Renal pelvis (tissue), 4 donors: ENCODE measurements around the gene FAM20B. TPM values are rescaled to one million over a fixed set of nuclear protein-coding genes. Genes with fewer than 3 reads are reported as not detected.
"Not testable (repeated sequence)": the region's sequence is repeated elsewhere in the genome, so short reads cannot be mapped to it uniquely, and the experiment has no call there.

ENCODE experiments used
- DNase-seq: peaks from one replicate; pipeline ENCODE4 v3.0.0-alpha.2; 2013
- polyA plus RNA-seq, 3 donors: library from polyadenylated mRNA; unstranded; fragments of 120-200 nt; gene quantifications; one replicate each; pipeline ENCODE4 v1.2.1, GENCODE V29; 2013; ENCODE audit not compliant: insufficient read length in 3 of 3

The FAM20B gene
- polyA plus RNA-seq, 3 donors: 36.9 to 42.5 (median 40.1) TPM

DNA sequence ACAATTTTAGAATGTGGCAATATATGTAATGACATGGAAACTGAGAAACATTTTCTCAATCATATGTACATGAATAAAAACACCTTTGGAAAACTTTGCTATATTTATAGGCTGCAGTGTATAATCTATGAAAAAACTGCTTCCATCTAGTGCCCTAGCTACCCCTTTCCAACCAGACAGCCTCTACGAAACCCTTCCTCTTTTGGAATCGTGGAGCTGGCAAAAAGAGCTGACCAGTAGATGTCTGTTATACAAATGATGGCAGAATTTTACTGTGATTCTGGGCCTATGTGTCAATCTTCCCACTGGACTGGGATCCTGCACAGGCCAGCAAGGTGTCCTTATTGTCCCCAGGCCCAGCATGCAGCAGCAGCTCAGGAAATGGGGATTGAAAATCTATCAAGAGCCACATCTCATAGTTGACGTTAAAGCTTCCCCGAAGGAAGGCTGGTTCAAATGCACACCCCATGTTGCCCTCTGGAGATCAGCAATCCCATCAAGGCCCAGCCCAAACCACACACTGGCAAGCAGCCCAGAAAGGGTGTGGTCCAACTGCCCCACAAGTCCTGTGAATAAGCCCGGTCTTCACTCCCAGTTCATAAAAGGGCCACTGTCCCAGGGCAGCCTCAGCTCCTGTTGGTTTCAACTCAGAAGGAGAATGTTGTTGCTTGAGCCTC is 8.8 kb upstream of the FAM20B start:
- no peak for DNase-seq

DNA sequence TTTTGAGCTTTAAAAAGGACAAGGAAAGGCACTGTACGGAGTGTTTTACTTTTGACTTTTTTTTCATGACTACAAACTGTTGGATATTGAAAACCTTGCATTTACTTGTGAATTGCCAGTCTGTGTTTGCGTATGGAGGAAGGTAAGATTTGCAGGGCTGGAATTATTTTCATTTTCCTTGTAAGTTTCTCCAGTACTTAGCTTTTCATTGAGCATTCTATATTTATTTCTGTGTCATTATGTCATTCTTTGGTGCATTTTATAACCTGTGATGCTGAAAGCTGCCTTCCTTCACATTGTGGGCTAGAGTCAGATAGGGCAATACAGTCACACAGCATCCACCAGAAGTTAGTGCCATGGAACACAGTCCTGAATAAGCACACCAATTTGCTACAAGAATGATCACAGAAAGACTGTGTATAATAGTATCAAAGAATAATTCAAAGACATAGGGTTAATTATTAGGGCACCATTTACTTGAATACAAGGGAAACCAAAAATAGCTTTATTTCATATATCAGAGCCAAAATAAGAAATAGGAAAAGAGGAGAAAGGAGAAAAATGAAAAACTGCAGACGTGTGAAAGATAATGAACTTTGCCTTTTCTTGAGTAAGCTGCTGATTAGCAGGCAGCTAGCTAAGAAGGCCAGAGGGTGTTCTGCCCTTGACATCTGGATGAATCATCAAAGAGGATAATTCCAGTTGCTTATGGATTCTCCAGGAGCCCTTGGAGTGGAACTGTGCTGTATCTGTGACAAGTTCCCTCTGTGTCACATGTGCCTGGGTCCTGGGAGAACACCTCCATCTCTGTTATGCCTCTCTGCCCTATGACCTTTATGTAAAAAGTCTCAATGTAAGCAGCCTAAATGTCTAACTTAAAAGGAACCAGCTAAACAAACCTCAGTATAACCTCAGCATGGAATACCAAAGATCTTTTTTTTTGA is 8.0 kb upstream of the FAM20B start:
- DNase-seq: no peak

DNA sequence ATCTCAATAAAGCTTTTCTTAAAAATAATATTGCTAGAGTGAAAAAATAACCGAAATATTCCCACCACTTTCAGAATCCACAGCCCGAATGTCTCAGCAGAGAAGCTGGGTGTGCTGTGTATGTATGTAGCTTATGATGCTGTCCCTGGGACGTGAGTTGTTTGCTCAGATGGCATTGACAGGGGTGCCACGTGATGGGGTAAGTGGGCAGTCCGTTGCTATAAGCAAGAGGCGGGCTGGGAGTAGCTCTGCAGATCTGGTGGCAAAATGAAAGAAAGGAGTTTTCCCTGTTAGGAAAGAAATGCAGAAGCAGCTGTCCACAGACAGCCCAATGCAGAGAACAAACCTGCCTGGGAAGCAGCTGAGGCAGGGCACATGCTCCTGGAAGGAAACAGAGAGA is 3.8 kb upstream of the FAM20B start:
- no peak for DNase-seq

DNA sequence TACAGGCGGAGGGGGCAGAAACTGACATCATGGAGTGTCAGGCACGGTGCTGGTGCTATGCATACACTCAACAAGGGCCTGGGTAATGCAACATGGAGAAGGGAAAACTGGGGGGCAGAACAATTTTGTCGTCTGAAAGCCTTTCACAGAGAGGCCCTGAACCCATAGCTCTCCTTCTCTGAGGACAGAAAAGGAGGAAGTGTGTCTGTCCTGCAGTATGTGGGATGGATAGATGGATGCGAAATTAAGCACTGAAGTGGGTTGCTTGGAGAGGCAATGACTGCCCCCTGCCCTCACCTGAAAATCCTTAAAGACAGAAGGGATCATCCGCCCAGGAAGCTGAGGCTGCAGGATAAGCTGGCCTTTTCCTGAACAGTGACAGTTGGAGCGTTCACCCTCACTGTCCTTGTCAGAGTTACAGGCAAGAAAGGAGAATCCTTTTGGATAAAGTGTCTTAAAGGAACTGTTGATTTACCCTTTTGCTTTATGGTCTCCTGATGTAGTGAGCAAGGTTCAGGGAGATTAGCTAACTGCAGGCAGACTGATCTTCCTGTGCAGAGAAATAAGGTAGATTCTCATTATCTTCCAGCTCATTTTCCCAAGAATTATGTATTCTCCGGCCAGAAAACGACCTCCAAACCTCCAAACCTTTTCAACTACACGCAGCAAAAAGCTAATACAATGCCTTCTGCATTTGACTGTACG is 1.6 kb upstream of the FAM20B start:
- DNase-seq: no peak

- peak; percentile 64 for DNase-seq
Observed at GRCh38 chr1:179025975-179026812, 500 bp downstream of the FAM20B start.

GRCh38 chr1:179026813-179027669 is 1.3 kb downstream of the FAM20B start:
- no peak for DNase-seq

DNA sequence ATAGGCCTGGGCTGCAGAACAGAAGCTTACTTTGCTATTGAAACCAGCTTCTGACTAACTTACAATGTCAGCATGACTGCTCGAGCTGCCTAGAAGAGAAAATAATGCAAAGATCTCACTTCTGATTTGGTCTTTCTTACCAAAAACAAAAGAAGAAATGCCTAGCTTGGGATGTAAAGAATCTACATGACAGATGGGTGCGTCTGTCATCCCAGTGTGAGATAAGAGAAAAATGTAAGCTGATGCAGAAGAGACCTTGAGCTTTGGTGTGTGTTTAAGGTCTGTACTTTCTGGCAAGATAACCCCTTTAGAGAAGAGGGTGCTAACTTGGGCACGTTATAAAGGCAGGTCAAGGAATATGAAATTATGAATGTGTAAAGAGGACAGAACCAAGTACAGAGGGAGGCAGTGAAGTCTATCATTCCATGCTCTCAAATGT is 3.6 kb downstream of the FAM20B start:
- DNase-seq: no peak

DNA sequence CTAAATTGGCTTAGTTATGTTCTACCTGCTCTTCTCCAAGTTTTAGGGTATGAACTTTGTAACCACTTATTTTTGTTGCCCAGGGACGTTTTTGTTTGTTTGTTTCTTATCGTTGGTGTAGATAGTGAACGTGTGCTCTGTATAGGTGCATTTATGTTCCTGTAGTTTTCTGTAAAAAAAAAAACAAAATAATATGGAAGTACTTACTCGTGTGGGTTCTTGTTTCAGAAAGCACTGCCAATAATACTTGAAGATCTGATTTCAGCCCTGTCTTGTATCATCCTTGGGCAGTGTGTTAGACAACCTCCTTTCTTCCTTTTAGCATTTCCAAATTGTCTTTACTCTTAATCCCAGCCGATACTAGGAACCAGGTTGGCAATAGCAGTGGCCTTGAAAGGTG is 4.4 kb downstream of the FAM20B start:
- DNase-seq: no peak

DNA sequence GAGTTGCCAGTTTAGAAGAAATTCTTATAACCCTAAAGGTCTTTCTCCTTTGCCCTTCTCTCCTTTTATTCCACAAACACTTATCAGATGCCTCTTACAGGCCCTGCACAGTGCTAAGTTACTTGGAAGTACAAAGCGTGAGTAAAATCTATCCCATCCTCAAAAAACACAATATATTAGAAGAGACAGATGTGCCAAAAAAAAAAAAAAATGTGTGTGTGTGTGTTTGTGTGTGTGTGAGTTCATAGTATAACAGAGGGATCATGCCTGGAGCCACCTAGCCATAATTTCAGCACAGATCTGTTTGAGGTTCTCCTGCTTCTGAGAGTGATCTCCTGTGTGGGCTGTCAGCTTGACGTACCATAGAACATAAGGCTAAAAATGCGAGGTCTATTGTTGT is 5.0 kb downstream of the FAM20B start:
- DNase-seq: no peak

GRCh38 chr1:179031284-179031683 is 5.6 kb downstream of the FAM20B start:
- DNase-seq: no peak

GRCh38 chr1:179031855-179032513 is 6.3 kb downstream of the FAM20B start:
- DNase-seq: no peak

DNA sequence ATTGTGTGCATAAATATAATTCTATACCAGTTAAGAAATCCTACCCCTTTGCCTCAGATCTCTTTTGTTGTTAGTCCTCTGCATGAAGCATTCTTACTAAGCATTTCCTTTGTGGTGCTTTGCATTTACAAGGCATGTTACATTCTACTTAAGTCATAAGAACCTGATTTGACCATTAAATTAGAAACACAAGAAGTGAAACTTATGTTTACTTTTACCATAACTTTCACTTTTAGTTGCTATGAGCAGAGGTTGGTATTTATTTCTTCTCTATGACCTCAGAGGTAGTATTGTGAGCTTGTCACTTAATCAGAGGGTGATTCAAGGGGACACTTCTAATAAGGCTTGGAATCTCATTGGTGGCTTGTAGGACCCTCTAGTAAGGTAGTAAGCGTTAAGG is 9.0 kb downstream of the FAM20B start:
- no peak for DNase-seq

DNA sequence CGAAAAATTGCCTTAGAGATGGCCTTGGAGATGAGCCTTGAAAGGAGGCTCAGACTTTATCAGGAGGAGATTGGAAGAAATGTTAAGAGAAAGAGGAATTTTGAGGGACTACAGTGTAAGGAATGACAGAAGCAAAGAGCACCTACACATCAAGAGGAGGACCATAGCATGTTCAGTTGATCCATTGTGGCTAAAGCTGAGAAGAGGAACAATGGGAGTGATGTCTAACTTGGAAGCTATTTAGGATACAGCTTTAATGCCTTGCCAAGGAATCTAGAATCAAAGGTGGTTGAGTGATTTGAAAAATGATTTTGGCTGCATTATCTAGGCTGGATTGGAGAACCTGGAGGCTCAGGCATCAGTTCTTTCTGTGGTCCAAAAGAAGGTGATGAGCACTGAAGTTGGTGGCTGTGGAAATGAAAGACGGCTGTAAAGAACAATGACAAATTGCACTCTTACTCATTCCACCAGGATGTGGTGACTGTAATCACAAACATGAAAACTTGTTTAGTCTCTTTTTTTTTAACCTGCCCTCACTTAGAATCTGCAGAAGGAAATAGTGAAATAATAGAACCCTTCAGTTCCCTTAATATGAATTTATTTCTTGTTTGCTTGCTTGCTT is 11.3 kb downstream of the FAM20B start:
- no peak for DNase-seq

DNA sequence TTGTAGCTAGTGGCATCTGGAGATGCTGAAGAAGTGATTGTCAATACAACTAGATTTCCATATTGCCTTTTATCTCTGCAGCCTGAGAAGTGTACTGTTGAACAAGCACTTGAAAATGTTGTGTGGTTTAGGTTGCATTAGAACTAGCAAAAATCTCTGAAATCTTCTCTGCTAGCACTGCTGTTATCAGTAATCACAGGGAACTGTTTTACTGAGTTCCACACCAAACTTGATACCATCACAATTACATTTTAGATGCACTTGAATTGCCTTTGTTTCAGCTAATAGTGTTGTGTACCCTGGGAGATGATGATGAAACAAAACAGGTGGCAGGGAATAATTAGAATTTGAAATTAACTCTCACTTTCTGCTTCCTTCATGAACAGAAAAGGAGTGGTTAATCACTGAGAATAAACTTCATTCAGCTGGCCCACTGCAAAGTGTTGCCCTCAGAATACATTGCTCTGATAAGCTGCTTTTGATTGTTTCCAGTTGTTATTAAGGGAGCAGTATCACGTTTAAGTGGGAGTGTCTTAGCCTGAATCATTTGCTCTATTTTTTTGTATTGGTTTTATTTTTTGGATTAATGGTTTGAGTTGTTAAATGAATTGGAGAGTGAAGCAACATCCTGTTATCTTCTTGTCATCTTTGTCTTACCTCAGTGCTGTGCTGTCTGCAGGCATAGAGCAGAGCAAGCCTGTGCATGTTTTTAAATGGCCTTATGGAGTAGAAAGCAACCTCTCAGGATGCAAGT is 13.0 kb downstream of the FAM20B start:
- no peak for DNase-seq

DNA sequence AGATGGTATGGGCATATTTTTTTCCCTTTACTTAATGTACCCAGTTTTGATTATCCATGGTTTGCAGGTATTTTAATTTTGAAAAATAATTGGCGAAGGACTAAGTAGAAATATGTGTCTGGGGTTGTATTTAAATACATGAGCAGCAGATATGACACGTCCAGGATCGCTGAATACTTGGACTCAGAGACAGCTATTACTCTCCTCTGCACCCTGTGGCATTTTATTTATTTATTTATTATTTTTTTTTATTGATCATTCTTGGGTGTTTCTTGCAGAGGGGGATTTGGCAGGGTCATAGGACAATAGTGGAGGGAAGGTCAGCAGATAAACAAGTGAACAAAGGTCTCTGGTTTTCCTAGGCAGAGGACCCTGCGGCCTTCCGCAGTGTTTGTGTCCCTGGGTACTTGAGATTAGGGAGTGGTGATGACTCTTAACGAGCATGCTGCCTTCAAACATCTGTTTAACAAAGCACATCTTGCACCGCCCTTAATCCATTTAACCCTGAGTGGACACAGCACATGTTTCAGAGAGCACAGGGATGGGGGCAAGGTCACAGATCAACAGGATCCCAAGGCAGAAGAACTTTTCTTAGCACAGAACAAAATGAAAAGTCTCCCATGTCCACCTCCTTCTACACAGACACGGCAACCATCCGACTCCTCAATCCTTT is 13.9 kb downstream of the FAM20B start:
- DNase-seq: not testable (repeated sequence)

GRCh38 chr1:179040175-179040551 is 14.5 kb downstream of the FAM20B start:
- not testable (repeated sequence) for DNase-seq

DNA sequence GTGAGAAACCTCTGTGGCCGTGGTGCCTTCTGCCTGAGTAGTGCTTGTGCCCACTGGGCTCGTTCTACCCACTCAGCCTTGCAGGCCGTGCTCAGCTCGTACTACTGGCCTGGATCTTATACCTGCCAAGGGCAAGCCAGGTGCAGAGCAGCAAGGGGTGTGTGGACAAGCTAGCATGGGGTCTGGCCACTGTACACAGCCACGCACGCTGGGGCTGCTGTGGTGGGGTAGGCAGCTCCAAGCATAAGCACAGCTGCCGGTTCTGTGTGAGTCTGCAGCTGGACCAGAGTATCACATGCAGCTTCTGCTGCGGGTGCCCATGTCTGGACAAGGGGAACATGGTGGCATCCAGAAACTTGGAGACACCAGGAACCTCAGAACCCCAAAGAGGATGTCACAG is 16.4 kb downstream of the FAM20B start:
- DNase-seq: no peak

GRCh38 chr1:179042700-179043099 is 17.0 kb downstream of the FAM20B start:
- no peak for DNase-seq
